Umbilical cord (tissue), 2 donors: ENCODE results near the gene EIF1B. TPM values are rescaled to one million over a fixed set of nuclear protein-coding genes. Genes with fewer than 3 reads are reported as not detected.

ENCODE experiments used
- DNase-seq: peaks from one replicate; pipeline ENCODE4 v3.0.0-alpha.2; 2015; ENCODE audit warnings: low spot score
- total RNA-seq: library from RNA; depleted of rRNA; stranded (reverse); fragments of >200 nt; gene quantifications from one replicate; pipeline ENCODE4 v1.2.3, GENCODE V29; 2014; ENCODE audit warnings: low replicate concordance; ENCODE audit not compliant: insufficient read depth

Gene EIF1B
- total RNA-seq, 1 donor from 2014 or later = 49.4 TPM

GRCh38 chr3:40340541-40341170 is 31.1 kb downstream of the EIF1B start:
- DNase-seq = no peak

- DNase-seq = no peak
Measured at GRCh38 chr3:40341671-40342070, 32.2 kb downstream of the EIF1B start.

GRCh38 chr3:40350529-40350928 is 41.0 kb downstream of the EIF1B start:
- no peak for DNase-seq

GRCh38 chr3:40355410-40355809 is 45.9 kb downstream of the EIF1B start:
- DNase-seq = no peak

GRCh38 chr3:40358454-40358853 is 48.9 kb downstream of the EIF1B start:
- DNase-seq = no peak

Other genes starting within 250 kb of the EIF1B start
- gene ENTPD3, start 77.5 kb downstream of the EIF1B start, total RNA-seq = 0.48 TPM
- 347 TPM for gene RPL14, start 147.6 kb downstream of the EIF1B start, total RNA-seq
- 8.2 TPM for gene ZNF619, start 167.4 kb downstream of the EIF1B start, total RNA-seq
- 2.4 TPM for gene ZNF620, start 196.3 kb downstream of the EIF1B start, total RNA-seq
- gene ZNF621, start 215.3 kb downstream of the EIF1B start, total RNA-seq = 20.5 TPM